GM12873 (cell line): ENCODE data around the gene CIB4.

Experiments
- TF ChIP-seq, protein P1 (sequence below): IDR thresholded peaks from 2 replicates; pipeline ENCODE4 v1.5.1; 2012; ENCODE audit warnings: low read depth, mild to moderate bottlenecking, moderate library complexity, low read length, control low read depth; ENCODE audit not compliant: insufficient read depth; ENCODE audit errors: missing control alignments

The CIB4 gene

DNA sequence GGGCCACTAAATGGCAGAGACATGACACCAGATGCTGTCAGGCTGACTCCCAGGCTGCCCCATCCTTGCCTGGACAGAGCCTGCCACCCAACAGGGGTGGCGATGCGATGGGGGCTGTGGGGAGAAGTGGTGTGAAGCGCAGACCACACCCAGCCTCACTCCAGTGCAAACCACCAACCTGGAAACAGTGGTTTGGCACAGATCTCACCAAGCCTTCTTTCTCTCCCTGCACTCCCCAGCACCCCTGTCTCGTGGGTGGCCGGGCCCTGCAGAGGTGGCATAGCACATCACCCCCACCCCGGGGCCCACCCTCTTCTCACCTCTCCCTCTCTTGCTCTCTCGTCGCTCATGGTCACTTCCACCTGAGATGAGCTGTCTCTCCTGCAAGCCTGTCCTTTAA, 32.6 kb downstream of the CIB4 start:
- TF ChIP-seq, protein P1, sequence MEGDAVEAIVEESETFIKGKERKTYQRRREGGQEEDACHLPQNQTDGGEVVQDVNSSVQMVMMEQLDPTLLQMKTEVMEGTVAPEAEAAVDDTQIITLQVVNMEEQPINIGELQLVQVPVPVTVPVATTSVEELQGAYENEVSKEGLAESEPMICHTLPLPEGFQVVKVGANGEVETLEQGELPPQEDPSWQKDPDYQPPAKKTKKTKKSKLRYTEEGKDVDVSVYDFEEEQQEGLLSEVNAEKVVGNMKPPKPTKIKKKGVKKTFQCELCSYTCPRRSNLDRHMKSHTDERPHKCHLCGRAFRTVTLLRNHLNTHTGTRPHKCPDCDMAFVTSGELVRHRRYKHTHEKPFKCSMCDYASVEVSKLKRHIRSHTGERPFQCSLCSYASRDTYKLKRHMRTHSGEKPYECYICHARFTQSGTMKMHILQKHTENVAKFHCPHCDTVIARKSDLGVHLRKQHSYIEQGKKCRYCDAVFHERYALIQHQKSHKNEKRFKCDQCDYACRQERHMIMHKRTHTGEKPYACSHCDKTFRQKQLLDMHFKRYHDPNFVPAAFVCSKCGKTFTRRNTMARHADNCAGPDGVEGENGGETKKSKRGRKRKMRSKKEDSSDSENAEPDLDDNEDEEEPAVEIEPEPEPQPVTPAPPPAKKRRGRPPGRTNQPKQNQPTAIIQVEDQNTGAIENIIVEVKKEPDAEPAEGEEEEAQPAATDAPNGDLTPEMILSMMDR = no peak

DNA sequence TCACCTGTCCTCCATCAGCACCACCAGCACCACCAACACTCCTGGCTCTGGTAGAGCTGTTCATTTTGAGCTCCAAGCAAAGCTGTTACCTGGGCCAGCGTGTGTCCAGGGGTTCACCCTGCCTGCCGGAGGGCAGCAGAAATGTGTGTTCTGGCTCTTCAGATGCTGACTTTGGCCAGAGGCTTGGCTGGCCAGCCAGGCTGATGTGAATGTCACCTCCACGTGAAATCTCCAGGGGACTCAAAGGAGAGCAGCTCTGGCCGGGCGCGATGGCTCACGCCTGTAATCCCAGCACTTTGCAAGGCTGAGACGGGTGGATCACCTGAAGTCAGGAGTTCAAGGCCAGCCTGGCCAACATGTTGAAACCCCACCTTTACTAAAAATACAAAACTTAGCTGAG, 33.5 kb downstream of the CIB4 start:
- TF ChIP-seq, protein P1 = no peak

DNA sequence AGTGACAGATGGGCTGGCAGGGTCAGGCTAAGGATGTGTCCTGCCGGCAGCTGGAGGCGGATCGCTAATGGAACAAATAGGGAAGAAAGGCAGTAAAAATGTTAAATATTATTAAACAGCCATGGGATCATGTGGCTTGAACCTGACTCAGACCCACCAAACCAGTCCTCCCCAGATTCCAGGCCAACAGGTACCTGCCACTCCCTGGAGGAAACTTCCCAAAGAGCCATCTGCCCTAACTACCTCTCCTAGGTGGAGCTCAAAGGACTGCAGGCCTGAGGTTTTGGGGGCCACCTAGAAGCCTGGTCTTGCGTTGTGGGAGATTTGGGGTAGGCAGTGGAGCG, 34.3 kb downstream of the CIB4 start:
- TF ChIP-seq, protein P1 = no peak

DNA sequence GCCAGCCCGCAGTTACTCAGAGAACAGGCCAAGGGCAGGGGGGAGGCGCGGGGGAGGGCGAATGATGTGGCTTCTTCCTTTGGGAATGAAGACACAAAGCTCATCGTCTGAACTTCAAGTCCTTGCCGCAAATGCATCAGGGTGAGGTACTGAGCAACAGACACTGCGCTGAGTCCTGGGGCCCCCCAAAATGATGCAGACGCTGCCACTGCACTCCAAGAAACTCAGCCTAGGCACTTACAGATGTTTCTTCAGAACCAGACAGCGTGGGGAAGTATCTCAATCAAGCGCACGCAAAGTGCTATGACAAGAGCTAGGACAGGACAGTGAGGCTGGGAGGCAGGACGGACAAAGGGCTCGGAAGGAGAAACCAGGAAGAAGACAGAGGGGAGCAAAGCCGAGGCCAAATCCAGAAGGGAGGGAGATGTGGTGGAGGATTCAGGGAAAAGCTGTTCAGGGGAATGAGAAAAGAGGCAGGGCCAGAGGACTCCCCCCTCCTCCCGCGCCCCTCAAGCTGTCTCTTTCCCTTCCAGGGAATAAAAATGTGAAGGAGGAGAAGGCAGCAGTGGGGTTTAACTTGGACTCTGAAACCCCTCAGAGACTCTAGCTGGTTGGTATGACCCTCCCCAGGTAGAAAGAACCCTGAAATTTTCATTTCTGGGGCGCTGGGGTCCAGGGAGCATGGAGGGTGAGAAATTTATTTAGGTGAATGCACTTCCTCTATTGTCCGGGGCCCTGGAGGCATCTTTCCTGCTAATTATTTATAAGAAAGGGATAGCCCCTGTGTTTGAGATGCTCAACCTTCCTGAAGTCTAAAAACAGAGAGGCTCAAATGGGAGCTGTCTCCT, 34.9 kb downstream of the CIB4 start:
- TF ChIP-seq, protein P1 = no peak

DNA sequence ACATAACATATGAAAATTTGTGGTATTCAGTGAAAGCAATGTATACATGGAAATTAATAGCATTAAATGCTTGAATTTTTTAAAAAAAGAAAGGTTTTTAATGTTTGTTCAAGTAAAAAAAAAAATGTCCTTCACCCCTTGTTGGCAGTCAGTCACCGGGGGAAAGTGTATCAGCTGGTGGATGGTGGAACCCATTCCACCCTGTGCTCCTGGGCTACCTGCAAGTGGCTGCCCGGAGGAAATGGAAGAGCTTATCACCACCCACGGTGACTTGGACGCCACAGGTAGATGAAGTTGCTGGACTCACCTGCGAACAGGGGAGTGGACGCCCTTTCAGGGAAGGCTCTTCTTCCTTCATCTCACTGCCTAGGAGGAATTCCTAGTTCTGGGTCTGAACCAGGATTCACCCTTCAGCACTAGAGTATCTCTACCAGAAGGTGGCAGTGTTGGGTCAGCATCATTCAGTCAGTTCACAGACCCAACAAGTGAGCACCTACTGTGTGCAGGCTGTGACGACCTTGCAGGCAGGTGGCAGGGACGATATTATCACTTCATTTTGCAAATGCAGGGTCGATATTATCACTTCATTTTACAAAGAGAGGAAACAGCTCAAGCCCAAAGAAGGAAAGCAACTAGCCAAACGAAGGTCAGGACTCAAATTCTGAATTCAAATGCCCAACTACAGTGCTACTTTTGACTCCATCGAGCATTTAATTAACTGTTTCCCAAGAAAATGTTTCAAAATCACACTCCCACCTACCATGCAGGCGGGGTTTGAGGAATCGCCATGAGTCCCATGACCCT, 35.8 kb downstream of the CIB4 start:
- TF ChIP-seq, protein P1 = peak; percentile 86

DNA sequence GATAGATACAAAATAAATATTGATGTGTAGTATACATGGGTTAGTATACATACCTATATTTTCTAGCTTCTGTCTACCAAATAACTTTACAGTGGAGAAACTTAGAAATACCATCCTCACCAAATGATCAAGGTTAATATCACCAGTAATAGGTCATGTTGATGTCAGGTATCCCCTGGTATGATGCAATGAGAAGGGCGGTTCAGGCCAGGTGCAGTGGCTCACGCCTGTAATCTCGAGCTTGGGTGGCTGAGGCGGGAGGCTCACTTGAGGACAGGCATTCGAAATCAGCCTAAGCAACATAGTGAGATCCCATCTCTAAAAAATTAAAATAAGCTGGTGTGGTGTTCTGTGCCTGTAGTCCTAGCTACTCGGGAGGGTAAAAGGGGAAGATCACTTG, 38.6 kb downstream of the CIB4 start:
- TF ChIP-seq, protein P1 = no peak

DNA sequence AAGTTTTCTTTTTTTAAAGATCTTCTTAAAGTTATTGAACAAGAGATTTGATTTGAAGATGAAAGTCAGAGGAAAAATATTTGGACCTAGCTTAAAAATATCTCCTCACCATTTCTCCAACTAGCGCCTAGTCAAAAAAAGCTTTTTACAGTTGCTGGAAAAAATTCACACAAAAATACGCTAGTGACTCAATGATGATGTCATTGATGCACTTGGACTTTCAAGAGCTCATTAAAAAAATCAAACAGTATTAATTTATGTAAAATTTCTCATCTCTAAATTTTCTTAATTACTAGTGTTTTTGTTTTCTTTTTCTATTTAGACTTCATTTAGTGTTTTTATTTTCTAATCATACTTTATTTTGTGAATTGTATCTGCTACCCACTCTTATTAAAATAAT, 41.8 kb downstream of the CIB4 start:
- TF ChIP-seq, protein P1 = no peak
